HepG2 (cell line): Measurements from ENCODE around the gene CNNM4. TPM values are rescaled to one million over a fixed set of nuclear protein-coding genes. Genes with fewer than 3 reads are reported as not detected.

Source experiments
- ARID2 ChIP-seq: sonication (generic); formaldehyde crosslinking; IDR thresholded peaks from 2 replicates; pipeline ENCODE4 v1.8.1; 2022; ENCODE audit warnings: mild to moderate bottlenecking, missing genetic modification reagents, borderline replicate concordance
- ATF1 ChIP-seq: IDR thresholded peaks from 2 replicates; pipeline ENCODE4 v1.6.1; 2016; ENCODE audit warnings: mild to moderate bottlenecking, control low read depth
- DNMT3B ChIP-seq: conservative IDR thresholded peaks from 2 replicates; pipeline ENCODE4 v1.6.1; 2016; ENCODE audit warnings: missing biosample characterization, control low read depth
- FOXO1 ChIP-seq: sonication (generic); formaldehyde crosslinking; IDR thresholded peaks from 2 replicates; pipeline ENCODE4 v1.4.0; 2020; ENCODE audit warnings: missing genetic modification reagents
- HES4 ChIP-seq: sonication (generic); formaldehyde crosslinking; IDR thresholded peaks from 2 replicates; pipeline ENCODE4 v1.9.0; 2021; ENCODE audit warnings: mild to moderate bottlenecking, missing genetic modification reagents, borderline replicate concordance
- IRX3 ChIP-seq: sonication (generic); formaldehyde crosslinking; IDR thresholded peaks from 2 replicates; pipeline ENCODE4 v1.8.1; 2023; ENCODE audit warnings: mild to moderate bottlenecking, low read depth, missing genetic modification reagents, borderline replicate concordance
- KDM1A ChIP-seq: IDR thresholded peaks from 2 replicates; pipeline ENCODE4 v1.6.1; 2016; ENCODE audit warnings: missing compliant biosample characterization
- MAFK ChIP-seq, 2 experiments: IDR thresholded peaks in 1 of 2; conservative IDR thresholded peaks in 1 of 2; 2 replicates each; pipeline ENCODE4 v1.6.1; 2011; ENCODE audit warnings: improper control_type of control experiment in 2 of 2, low read length in 2 of 2
- MED13 ChIP-seq: sonication (generic); formaldehyde crosslinking; IDR thresholded peaks from 2 replicates; pipeline ENCODE4 v1.5.0; 2020; ENCODE audit warnings: missing genetic modification reagents
- MEF2D ChIP-seq: sonication (generic); formaldehyde crosslinking; IDR thresholded peaks from 2 replicates; pipeline ENCODE4 v1.5.1; 2020; ENCODE audit warnings: mild to moderate bottlenecking, missing genetic modification reagents
- MTA3 ChIP-seq: sonication (generic); formaldehyde crosslinking; IDR thresholded peaks from 2 replicates; pipeline ENCODE4 v1.4.0; 2020; ENCODE audit warnings: missing genetic modification reagents
- ONECUT2 ChIP-seq: sonication (generic); formaldehyde crosslinking; IDR thresholded peaks from 2 replicates; pipeline ENCODE4 v1.4.0; 2020; ENCODE audit warnings: missing genetic modification reagents
- RAD21 ChIP-seq: fragments of 450-650 bp; formaldehyde crosslinking; IDR thresholded peaks from 2 replicates; pipeline ENCODE4 v1.5.0; 2020; ENCODE audit warnings: mild to moderate bottlenecking
- RBM22 ChIP-seq: fragments of 200-400 bp; formaldehyde crosslinking; optimal IDR thresholded peaks from 2 replicates; pipeline ENCODE3; 2017; ENCODE audit warnings: mild to moderate bottlenecking, low read length, moderate library complexity
- SOX6 ChIP-seq, 2 experiments: fragments of 450-650 bp in 1 of 2; sonication (generic) in 1 of 2; formaldehyde crosslinking in 1 of 2; IDR thresholded peaks; 2 replicates each; pipeline versions ENCODE4 v1.4.0 to v1.6.1; 2017 to 2020; ENCODE audit warnings: antibody characterized with exemption in 1 of 2, mild to moderate bottlenecking in 1 of 2, missing genetic modification reagents in 1 of 2
- SP4 ChIP-seq: sonication (generic); formaldehyde crosslinking; IDR thresholded peaks from 2 replicates; pipeline ENCODE4 v1.8.1; 2023; ENCODE audit warnings: mild to moderate bottlenecking, missing genetic modification reagents
- TIGD3 ChIP-seq: sonication (generic); formaldehyde crosslinking; IDR thresholded peaks from 2 replicates; pipeline ENCODE4 v1.5.1; 2020; ENCODE audit warnings: mild to moderate bottlenecking, missing genetic modification reagents, borderline replicate concordance
- ZFX ChIP-seq: sonication (generic); formaldehyde crosslinking; IDR thresholded peaks from 2 replicates; pipeline ENCODE4 v1.4.0; 2020; ENCODE audit warnings: mild to moderate bottlenecking, low read depth, missing genetic modification reagents, moderate library complexity
- ZNF124 ChIP-seq: sonication (generic); formaldehyde crosslinking; IDR thresholded peaks from 2 replicates; pipeline ENCODE4 v1.4.0; 2020; ENCODE audit warnings: missing genetic modification reagents
- ZNF232 ChIP-seq: sonication (generic); formaldehyde crosslinking; IDR thresholded peaks from 2 replicates; pipeline ENCODE4 v1.4.0; 2020; ENCODE audit warnings: missing genetic modification reagents, borderline replicate concordance
- ZNF570 ChIP-seq: sonication (generic); formaldehyde crosslinking; IDR thresholded peaks from 2 replicates; pipeline ENCODE4 v1.4.0; 2020; ENCODE audit warnings: mild to moderate bottlenecking, missing genetic modification reagents, borderline replicate concordance
- ZNF709 ChIP-seq: sonication (generic); formaldehyde crosslinking; IDR thresholded peaks from 2 replicates; pipeline ENCODE4 v1.5.0; 2020; ENCODE audit warnings: mild to moderate bottlenecking, missing genetic modification reagents
- polyA plus RNA-seq, 8 experiments: library from polyadenylated mRNA; depleted of rRNA in 3 of 8; stranded (reverse) in 7 of 8; unstranded in 1 of 8; fragments of >200 nt; fragmentation: Illumina TruSeq in 4 of 8; extraction: Trizol in 4 of 8; gene quantifications; 2 replicates each; pipeline versions ENCODE4 v1.2.1 to v1.2.3, GENCODE V29; 2011 to 2016; ENCODE audit warnings: low read depth in 4 of 8, missing spikeins in 1 of 8, mixed read lengths in 1 of 8; ENCODE audit not compliant: insufficient read depth in 1 of 8
- total RNA-seq, 5 experiments: library from RNA; depleted of rRNA; stranded (reverse); fragments of >200 nt; fragmentation: Illumina TruSeq; extraction: Trizol; gene quantifications; 2 replicates each; pipeline ENCODE4 v1.2.3, GENCODE V29; 2016; ENCODE audit warnings: low read depth in 1 of 5
- TF ChIP-seq, protein P1 (sequence below): sonication (generic); formaldehyde crosslinking; IDR thresholded peaks from 2 replicates; pipeline ENCODE4 v1.4.0; 2020; ENCODE audit warnings: missing genetic modification reagents, borderline replicate concordance
- TF ChIP-seq, protein P2 (sequence below): sonication (generic); formaldehyde crosslinking; IDR thresholded peaks from 2 replicates; pipeline ENCODE4 v1.8.0; 2022; ENCODE audit warnings: missing genetic modification reagents, mild to moderate bottlenecking, borderline replicate concordance
- TF ChIP-seq, protein P3 (sequence below): IDR thresholded peaks from 2 replicates; pipeline ENCODE4 v1.6.1; 2016; ENCODE audit warnings: mild to moderate bottlenecking

The CNNM4 gene
- total and polyA plus RNA-seq, 2 of the 13 experiments (the other 11 are each of a cell fraction or from before 2014, with no cell fraction given): 5.9 to 8.4 TPM

GRCh38 chr2:96819876-96820511 is 59.3 kb downstream of the CNNM4 start (continued):
- TF ChIP-seq SOX6 (IDR thresholded peaks at IDR 0.05) (no peak), SOX6 (CRISPR knock-in tag; IDR thresholded peaks at IDR 0.05) (no peak), FOXO1 (CRISPR knock-in tag) (no peak), ARID2 (CRISPR knock-in tag) (peak; percentile 59; the same call in 1 of the 2 replicates), SP4 (CRISPR knock-in tag) (no peak), ZNF232 (no peak), DNMT3B (no peak), ONECUT2 (CRISPR knock-in tag) (no peak), TIGD3 (CRISPR knock-in tag) (no peak), MEF2D (no peak; the same call in 1 of the 2 replicates), KDM1A (no peak), IRX3 (CRISPR knock-in tag) (no peak), RAD21 (CRISPR knock-in tag) (no peak), MED13 (CRISPR knock-in tag) (no peak), HES4 (CRISPR knock-in tag) (no peak), MTA3 (no peak), MAFK (conservative IDR thresholded peaks at IDR 0.05 in 1 of 2, IDR thresholded peaks at IDR 0.05 in 1 of 2; ENCODE audit: low read length in 2 of 2) (no peak), ZNF709 (CRISPR knock-in tag) (0 out of 2 replicates have a peak, but pooled peaks have one; percentile 23), ZFX (CRISPR knock-in tag) (no peak), ZNF570 (CRISPR knock-in tag) (no peak), RBM22 (no peak), ATF1 (no peak), ZNF124 (CRISPR knock-in tag) (no peak)
- TF ChIP-seq, protein P1, sequence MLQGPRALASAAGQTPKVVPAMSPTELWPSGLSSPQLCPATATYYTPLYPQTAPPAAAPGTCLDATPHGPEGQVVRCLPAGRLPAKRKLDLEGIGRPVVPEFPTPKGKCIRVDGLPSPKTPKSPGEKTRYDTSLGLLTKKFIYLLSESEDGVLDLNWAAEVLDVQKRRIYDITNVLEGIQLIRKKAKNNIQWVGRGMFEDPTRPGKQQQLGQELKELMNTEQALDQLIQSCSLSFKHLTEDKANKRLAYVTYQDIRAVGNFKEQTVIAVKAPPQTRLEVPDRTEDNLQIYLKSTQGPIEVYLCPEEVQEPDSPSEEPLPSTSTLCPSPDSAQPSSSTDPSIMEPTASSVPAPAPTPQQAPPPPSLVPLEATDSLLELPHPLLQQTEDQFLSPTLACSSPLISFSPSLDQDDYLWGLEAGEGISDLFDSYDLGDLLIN (CRISPR knock-in tag): no peak
- TF ChIP-seq, protein P2, sequence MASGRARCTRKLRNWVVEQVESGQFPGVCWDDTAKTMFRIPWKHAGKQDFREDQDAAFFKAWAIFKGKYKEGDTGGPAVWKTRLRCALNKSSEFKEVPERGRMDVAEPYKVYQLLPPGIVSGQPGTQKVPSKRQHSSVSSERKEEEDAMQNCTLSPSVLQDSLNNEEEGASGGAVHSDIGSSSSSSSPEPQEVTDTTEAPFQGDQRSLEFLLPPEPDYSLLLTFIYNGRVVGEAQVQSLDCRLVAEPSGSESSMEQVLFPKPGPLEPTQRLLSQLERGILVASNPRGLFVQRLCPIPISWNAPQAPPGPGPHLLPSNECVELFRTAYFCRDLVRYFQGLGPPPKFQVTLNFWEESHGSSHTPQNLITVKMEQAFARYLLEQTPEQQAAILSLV (CRISPR knock-in tag): no peak
- TF ChIP-seq, protein P3, sequence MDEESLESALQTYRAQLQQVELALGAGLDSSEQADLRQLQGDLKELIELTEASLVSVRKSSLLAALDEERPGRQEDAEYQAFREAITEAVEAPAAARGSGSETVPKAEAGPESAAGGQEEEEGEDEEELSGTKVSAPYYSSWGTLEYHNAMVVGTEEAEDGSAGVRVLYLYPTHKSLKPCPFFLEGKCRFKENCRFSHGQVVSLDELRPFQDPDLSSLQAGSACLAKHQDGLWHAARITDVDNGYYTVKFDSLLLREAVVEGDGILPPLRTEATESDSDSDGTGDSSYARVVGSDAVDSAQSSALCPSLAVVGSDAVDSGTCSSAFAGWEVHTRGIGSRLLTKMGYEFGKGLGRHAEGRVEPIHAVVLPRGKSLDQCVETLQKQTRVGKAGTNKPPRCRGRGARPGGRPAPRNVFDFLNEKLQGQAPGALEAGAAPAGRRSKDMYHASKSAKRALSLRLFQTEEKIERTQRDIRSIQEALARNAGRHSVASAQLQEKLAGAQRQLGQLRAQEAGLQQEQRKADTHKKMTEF (CRISPR knock-in tag): no peak
